ENCODE data around the gene PUM1.

DNA sequence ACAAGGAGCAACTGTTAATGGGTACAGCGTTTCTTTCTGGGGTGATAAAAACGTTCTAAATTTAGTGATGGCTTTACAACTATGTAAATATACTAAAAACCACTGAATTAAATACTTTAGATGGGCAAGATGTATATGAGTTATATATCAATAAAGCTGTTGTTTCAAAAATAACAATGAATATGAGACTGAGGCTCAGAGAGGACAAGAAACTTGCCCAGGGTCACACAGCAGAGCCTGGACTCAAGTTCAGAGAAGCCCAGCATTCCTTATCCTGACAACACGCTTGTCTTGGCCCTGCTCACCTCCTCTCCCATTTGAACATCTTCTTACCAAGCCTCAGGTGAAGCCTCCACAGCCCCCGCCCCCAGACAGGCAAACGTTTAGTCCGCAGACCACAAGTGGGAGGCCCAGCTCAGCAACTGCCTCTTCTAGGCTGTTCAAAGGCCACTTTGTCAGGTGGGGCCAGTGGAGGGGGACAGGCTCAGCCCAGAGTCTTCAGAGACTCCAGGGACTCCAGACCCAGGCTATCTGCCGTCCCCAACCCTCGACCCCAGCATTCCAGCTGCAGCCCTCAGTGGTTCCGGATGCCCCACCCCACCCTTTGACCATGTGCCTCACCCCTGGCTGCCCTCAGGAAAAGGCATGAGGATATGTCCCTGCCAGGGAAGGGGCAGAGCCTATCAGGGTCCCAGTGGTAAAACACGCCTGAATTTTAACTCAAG, 174.9 kb downstream of the PUM1 start:
- TF ChIP-seq, protein P1, sequence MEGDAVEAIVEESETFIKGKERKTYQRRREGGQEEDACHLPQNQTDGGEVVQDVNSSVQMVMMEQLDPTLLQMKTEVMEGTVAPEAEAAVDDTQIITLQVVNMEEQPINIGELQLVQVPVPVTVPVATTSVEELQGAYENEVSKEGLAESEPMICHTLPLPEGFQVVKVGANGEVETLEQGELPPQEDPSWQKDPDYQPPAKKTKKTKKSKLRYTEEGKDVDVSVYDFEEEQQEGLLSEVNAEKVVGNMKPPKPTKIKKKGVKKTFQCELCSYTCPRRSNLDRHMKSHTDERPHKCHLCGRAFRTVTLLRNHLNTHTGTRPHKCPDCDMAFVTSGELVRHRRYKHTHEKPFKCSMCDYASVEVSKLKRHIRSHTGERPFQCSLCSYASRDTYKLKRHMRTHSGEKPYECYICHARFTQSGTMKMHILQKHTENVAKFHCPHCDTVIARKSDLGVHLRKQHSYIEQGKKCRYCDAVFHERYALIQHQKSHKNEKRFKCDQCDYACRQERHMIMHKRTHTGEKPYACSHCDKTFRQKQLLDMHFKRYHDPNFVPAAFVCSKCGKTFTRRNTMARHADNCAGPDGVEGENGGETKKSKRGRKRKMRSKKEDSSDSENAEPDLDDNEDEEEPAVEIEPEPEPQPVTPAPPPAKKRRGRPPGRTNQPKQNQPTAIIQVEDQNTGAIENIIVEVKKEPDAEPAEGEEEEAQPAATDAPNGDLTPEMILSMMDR (IDR thresholded peaks at IDR 0.05) = no peak
- TF ChIP-seq POLR2A (IDR thresholded peaks at IDR 0.05) (no peak), EP300 (IDR thresholded peaks at IDR 0.05) (no peak)
